C4-2B (cell line): Measurements from ENCODE around the gene NREP.

Source experiments
- CTCF ChIP-seq: fragments of 450-650 bp; conservative IDR thresholded peaks from 2 replicates; pipeline ENCODE4 v1.5.1; 2017; ENCODE audit warnings: mild to moderate bottlenecking
- ZFX ChIP-seq: fragments of 450-650 bp; IDR thresholded peaks from 2 replicates; pipeline ENCODE4 v1.6.1; 2017

- no peak for TF ChIP-seq CTCF
- TF ChIP-seq ZFX = no peak
Measured at GRCh38 chr5:111726986-111727385, 30.0 kb downstream of the NREP start.
